NCI-H2227 (cell line): ENCODE measurements around the gene PRKD1.
A peak's percentile ranks its signal among the peaks of the same experiment; 100 is the strongest.

ENCODE experiments used
- DNase-seq: peaks from one replicate; lab custom pipeline; 2025; ENCODE audit not compliant: unreplicated experiment; lab: John Stamatoyannopoulos, UW

Gene PRKD1

GRCh38 chr14:29536886-29537511 is 390.6 kb downstream of the PRKD1 start:
- DNase-seq = peak; percentile 30

GRCh38 chr14:29529418-29529817 is 398.2 kb downstream of the PRKD1 start:
- DNase-seq = peak; percentile 54

- no peak for DNase-seq
Measured at GRCh38 chr14:29528889-29529288, 398.8 kb downstream of the PRKD1 start.

GRCh38 chr14:29527286-29527685 is 400.4 kb downstream of the PRKD1 start:
- no peak for DNase-seq
